NT2/D1 (cell line): ENCODE results near the gene KDM1A.

Experiments used
- DNase-seq: peaks from one replicate; pipeline ENCODE4 v3.0.0-alpha.2; 2011; ENCODE audit warnings: low read depth, low spot score
- H3K27me3 ChIP-seq: 2 replicates; pipeline ENCODE4 v1.6.0; 2011; ENCODE audit warnings: mild to moderate bottlenecking; ENCODE audit not compliant: insufficient read length, insufficient read depth
- H3K36me3 ChIP-seq: 2 replicates; pipeline ENCODE4 v1.6.1; 2011; ENCODE audit warnings: mild to moderate bottlenecking, low read length, mixed read lengths; ENCODE audit not compliant: insufficient read depth, insufficient read length
- H3K4me1 ChIP-seq: 2 replicates; pipeline ENCODE4 v1.5.1; 2011; ENCODE audit not compliant: insufficient read depth, insufficient read length
- H3K4me3 ChIP-seq: 2 replicates; pipeline ENCODE4 v1.5.1; 2011; ENCODE audit warnings: low read depth; ENCODE audit not compliant: insufficient read length
- H3K9ac ChIP-seq: 2 replicates; pipeline ENCODE4 v1.6.0; 2011; ENCODE audit warnings: low read depth; ENCODE audit not compliant: insufficient read length
- H3K9me3 ChIP-seq: 2 replicates; pipeline ENCODE4 v1.5.1; 2011; ENCODE audit warnings: mild to moderate bottlenecking, low read length; ENCODE audit not compliant: insufficient read depth
- SUZ12 ChIP-seq: IDR thresholded peaks from 2 replicates; pipeline ENCODE4 v1.6.1; 2011; ENCODE audit not compliant: insufficient read length, insufficient read depth; ENCODE audit errors: extremely low read depth
- YY1 ChIP-seq: IDR thresholded peaks from 2 replicates; pipeline ENCODE4 v1.6.1; 2011; ENCODE audit not compliant: insufficient read length, insufficient read depth
- ZNF274 ChIP-seq: IDR thresholded peaks from 2 replicates; pipeline ENCODE4 v1.6.1; 2011; ENCODE audit warnings: mild to moderate bottlenecking, low read depth, low read length

KDM1A gene

DNA sequence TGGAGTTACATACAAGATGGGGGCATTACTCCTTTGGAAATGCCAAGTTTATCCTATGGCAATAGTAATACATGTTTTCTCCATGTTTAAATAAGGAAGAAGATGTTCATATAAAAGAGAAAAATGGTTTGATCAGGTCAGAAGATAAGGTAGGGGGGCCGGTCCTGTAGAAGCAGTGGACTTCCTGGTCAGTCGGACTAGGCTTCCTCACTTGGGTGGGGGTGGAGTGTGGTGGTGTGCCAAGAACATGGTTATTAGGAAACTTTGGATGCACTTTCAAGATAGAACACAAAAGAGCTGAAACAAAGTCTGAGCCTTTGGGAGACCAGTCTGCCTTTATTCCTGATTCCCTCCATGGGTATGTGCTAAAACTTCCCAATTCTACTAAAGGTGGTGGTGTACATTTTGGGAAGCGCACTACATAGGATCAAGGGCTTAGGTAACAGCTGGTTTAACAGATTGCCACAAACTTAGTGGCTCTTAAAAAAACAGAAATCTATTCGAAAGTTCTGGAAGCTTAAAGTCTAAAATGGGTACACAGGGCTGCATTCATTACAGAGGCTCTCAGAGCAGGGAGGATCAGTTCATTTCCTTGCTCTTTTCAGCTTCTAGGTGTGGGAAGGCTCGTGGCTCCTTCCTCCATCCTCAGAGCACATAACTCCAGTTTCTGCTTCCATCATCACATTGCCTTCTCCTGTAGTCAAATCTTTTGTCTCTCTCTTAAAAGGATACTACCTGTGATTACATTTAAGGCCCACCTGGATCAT is 64.6 kb downstream of the KDM1A start:
- Histone ChIP-seq H3K4me3 (no peak overlapping the region), H3K9ac (no peak overlapping the region), H3K4me1 (no peaks in the 10 kb centered on the region), H3K9me3 (no peaks in the 10 kb centered on the region), H3K36me3 (peaks cover 96% of the 10 kb centered on the region), H3K27me3 (no peaks in the 10 kb centered on the region)
- no peak for TF ChIP-seq ZNF274
- no peak for TF ChIP-seq YY1
- no peak for TF ChIP-seq SUZ12
- no peak for DNase-seq

DNA sequence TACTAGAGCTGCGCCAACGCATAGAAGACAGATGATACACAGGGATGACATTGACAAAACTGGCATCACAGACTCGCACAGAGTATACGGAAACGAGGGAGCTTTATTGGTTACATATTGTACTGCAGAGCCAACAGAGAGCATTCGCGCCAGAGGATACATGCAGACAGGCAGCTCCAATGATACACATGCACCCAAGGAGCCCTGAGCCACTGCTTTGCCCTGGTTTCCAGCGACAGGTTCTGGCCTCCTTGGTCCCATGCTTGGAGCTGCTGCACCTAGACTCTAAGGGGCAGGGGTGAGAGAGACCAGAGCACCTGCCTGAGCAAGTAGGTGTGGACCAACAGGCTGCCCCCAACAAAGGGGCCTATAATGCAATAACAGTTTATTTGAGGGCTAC is 65.6 kb downstream of the KDM1A start:
- TF ChIP-seq SUZ12 (no peak), YY1 (no peak), ZNF274 (no peak)
- peaks cover 92% of the 10 kb centered on the region for H3K36me3 ChIP-seq
- no peaks in the 10 kb centered on the region for H3K27me3 ChIP-seq
- no peaks in the 10 kb centered on the region for H3K4me1 ChIP-seq
- H3K9ac ChIP-seq = no peak overlapping the region
- H3K9me3 ChIP-seq = no peaks in the 10 kb centered on the region
- DNase-seq = no peak
- no peak overlapping the region for H3K4me3 ChIP-seq

GRCh38 chr1:23085696-23086095 is 66.4 kb downstream of the KDM1A start:
- TF ChIP-seq ZNF274 (no peak), YY1 (no peak), SUZ12 (no peak)
- no peak overlapping the region for H3K9ac ChIP-seq
- H3K9me3 ChIP-seq = no peaks in the 10 kb centered on the region
- H3K4me3 ChIP-seq = no peak overlapping the region
- H3K36me3 ChIP-seq = peaks cover 92% of the 10 kb centered on the region
- no peaks in the 10 kb centered on the region for H3K27me3 ChIP-seq
- DNase-seq = no peak
- no peaks in the 10 kb centered on the region for H3K4me1 ChIP-seq

- no peaks in the 10 kb centered on the region for H3K9me3 ChIP-seq
- no peak for DNase-seq
- peaks cover 92% of the 10 kb centered on the region for H3K36me3 ChIP-seq
- no peak overlapping the region for H3K9ac ChIP-seq
- H3K4me1 ChIP-seq = no peaks in the 10 kb centered on the region
- no peak for TF ChIP-seq SUZ12
- no peak for TF ChIP-seq YY1
- TF ChIP-seq ZNF274 = no peak
- H3K27me3 ChIP-seq = no peaks in the 10 kb centered on the region
- H3K4me3 ChIP-seq = no peak overlapping the region
Observed at GRCh38 chr1:23088027-23088426, 68.8 kb downstream of the KDM1A start.

GRCh38 chr1:23090056-23090455 is 70.8 kb downstream of the KDM1A start:
- Histone ChIP-seq H3K27me3 (no peaks in the 10 kb centered on the region), H3K36me3 (peaks cover 93% of the 10 kb centered on the region), H3K4me1 (no peaks in the 10 kb centered on the region), H3K4me3 (no peak overlapping the region), H3K9ac (no peak overlapping the region), H3K9me3 (no peaks in the 10 kb centered on the region)
- TF ChIP-seq SUZ12 = no peak
- no peak for TF ChIP-seq YY1
- TF ChIP-seq ZNF274 = no peak
- no peak for DNase-seq

GRCh38 chr1:23091545-23091944 is 72.3 kb downstream of the KDM1A start:
- no peaks in the 10 kb centered on the region for H3K27me3 ChIP-seq
- H3K4me1 ChIP-seq = no peaks in the 10 kb centered on the region
- no peak overlapping the region for H3K9ac ChIP-seq
- no peaks in the 10 kb centered on the region for H3K9me3 ChIP-seq
- no peak overlapping the region for H3K4me3 ChIP-seq
- DNase-seq = no peak
- peaks cover 85% of the 10 kb centered on the region for H3K36me3 ChIP-seq
- TF ChIP-seq ZNF274 (no peak), YY1 (no peak), SUZ12 (no peak)

DNA sequence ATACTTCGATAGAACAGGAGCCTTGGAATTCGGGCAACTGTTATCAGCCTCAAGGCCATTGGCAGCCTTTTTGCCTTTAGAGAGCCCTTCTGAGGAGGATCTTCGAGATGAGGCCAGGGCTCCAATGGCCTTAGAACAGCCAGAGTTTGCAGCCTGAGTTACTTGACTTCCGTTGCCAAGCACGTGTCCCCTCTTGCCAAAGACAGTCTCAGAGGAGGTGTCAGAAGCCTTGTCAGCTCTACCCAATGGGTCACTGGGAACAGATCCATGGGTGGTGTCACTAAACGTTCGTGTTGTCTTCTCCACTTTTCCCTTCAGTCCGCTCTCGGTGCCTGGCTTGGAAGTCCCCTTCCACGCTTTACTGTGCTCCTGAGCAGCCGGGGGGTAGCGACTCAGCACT is 73.2 kb downstream of the KDM1A start:
- H3K9me3 ChIP-seq = no peaks in the 10 kb centered on the region
- no peaks in the 10 kb centered on the region for H3K4me1 ChIP-seq
- H3K9ac ChIP-seq = no peak overlapping the region
- H3K4me3 ChIP-seq = no peak overlapping the region
- no peak for DNase-seq
- no peak for TF ChIP-seq YY1
- H3K27me3 ChIP-seq = no peaks in the 10 kb centered on the region
- peaks cover 80% of the 10 kb centered on the region for H3K36me3 ChIP-seq
